ENCODE measurements around the gene EPHA3. TPM values are rescaled to one million over a fixed set of nuclear protein-coding genes. Genes with fewer than 3 reads are reported as not detected.

Gene EPHA3
- total and polyA plus RNA-seq, 2 donors (not counting 1 experiment from before 2014, with no cell fraction given): 0.23 to 0.99 TPM

GRCh38 chr3:89104499-89104898, 2.9 kb upstream of the EPHA3 start:
- Histone ChIP-seq H3K27me3 (ENCODE audit: control insufficient read depth, insufficient read depth, low read length) (no peaks in the 10 kb centered on the region), H3K9ac (ENCODE audit: insufficient read depth, low read length) (no peak overlapping the region), H3K27ac (ENCODE audit: insufficient read depth, low read length) (no peak overlapping the region), H3K4me2 (ENCODE audit: extremely low read depth, insufficient read depth, low read length) (no peak overlapping the region), H3K4me1 (ENCODE audit: control insufficient read depth, extremely low read depth, insufficient read depth, low read length) (no peaks in the 10 kb centered on the region), H3K9me3 (ENCODE audit: control insufficient read depth, insufficient read depth, low read depth, low read length) (no peaks in the 10 kb centered on the region), H4K20me1 (ENCODE audit: control insufficient read depth, extremely low read depth, insufficient read depth, low read length) (no peaks in the 10 kb centered on the region), H3K79me2 (ENCODE audit: control insufficient read depth, insufficient read depth, low read length) (no peaks in the 10 kb centered on the region), H3K4me3 (replicated peaks in 1 of 4; ENCODE audit: control extremely low read depth in 1 of 4, insufficient read depth in 1 of 4, low read depth in 3 of 4, low read length in 4 of 4) (no peak overlapping the region), H2AFZ (ENCODE audit: low read length) (no peak overlapping the region), H3K36me3 (ENCODE audit: control insufficient read depth, insufficient read depth, low read length) (no peaks in the 10 kb centered on the region)
- DNase-seq (ENCODE audit: low read depth in 2 of 2): peak in 1 of 2 donors; percentile 2
- no peak for TF ChIP-seq EZH2 (IDR thresholded peaks at IDR 0.05; ENCODE audit: low read length, missing control alignments)
- TF ChIP-seq CTCF (conservative IDR thresholded peaks at IDR 0.05 in 1 of 2, IDR thresholded peaks at IDR 0.05 in 1 of 2; ENCODE audit: low read depth in 1 of 2, low read length in 2 of 2): no peak

- DNase-seq (ENCODE audit: low read depth in 2 of 2): no peak
- no peak overlapping the region for H3K9ac ChIP-seq (ENCODE audit: insufficient read depth, low read length)
- no peaks in the 10 kb centered on the region for H3K4me1 ChIP-seq (ENCODE audit: control insufficient read depth, extremely low read depth, insufficient read depth, low read length)
- TF ChIP-seq EZH2 (IDR thresholded peaks at IDR 0.05; ENCODE audit: low read length, missing control alignments) (no peak), CTCF (conservative IDR thresholded peaks at IDR 0.05 in 1 of 2, IDR thresholded peaks at IDR 0.05 in 1 of 2; ENCODE audit: low read depth in 1 of 2, low read length in 2 of 2) (no peak)
- H3K4me2 ChIP-seq (ENCODE audit: extremely low read depth, insufficient read depth, low read length): no peak overlapping the region
- no peak overlapping the region for H3K27ac ChIP-seq (ENCODE audit: insufficient read depth, low read length)
- no peak overlapping the region for H3K4me3 ChIP-seq (replicated peaks in 1 of 4; ENCODE audit: control extremely low read depth in 1 of 4, insufficient read depth in 1 of 4, low read depth in 3 of 4, low read length in 4 of 4)
- H2AFZ ChIP-seq (ENCODE audit: low read length): no peak overlapping the region
- H4K20me1 ChIP-seq (ENCODE audit: control insufficient read depth, extremely low read depth, insufficient read depth, low read length): no peaks in the 10 kb centered on the region
- H3K27me3 ChIP-seq (ENCODE audit: control insufficient read depth, insufficient read depth, low read length): no peaks in the 10 kb centered on the region
- no peaks in the 10 kb centered on the region for H3K9me3 ChIP-seq (ENCODE audit: control insufficient read depth, insufficient read depth, low read depth, low read length)
- no peaks in the 10 kb centered on the region for H3K79me2 ChIP-seq (ENCODE audit: control insufficient read depth, insufficient read depth, low read length)
- H3K36me3 ChIP-seq (ENCODE audit: control insufficient read depth, insufficient read depth, low read length): no peaks in the 10 kb centered on the region
Measured at GRCh38 chr3:89105503-89105902, 1.9 kb upstream of the EPHA3 start.

- no peaks in the 10 kb centered on the region for H3K9me3 ChIP-seq (ENCODE audit: control insufficient read depth, insufficient read depth, low read depth, low read length)
- H3K9ac ChIP-seq (ENCODE audit: insufficient read depth, low read length): no peak overlapping the region
- H3K4me3 ChIP-seq (replicated peaks in 1 of 4; ENCODE audit: control extremely low read depth in 1 of 4, insufficient read depth in 1 of 4, low read depth in 3 of 4, low read length in 4 of 4): peak overlapping the region in 3 of 4 experiments; percentile 54 to 82 (median 62)
- no peak for DNase-seq (ENCODE audit: low read depth in 2 of 2)
- peak overlapping the region; percentile 99 for H3K4me2 ChIP-seq (ENCODE audit: extremely low read depth, insufficient read depth, low read length)
- TF ChIP-seq EZH2 (IDR thresholded peaks at IDR 0.05; ENCODE audit: low read length, missing control alignments) (no peak), CTCF (conservative IDR thresholded peaks at IDR 0.05 in 1 of 2, IDR thresholded peaks at IDR 0.05 in 1 of 2; ENCODE audit: low read depth in 1 of 2, low read length in 2 of 2) (no peak)
- H3K27me3 ChIP-seq (ENCODE audit: control insufficient read depth, insufficient read depth, low read length): no peaks in the 10 kb centered on the region
- H3K27ac ChIP-seq (ENCODE audit: insufficient read depth, low read length): no peak overlapping the region
- H2AFZ ChIP-seq (ENCODE audit: low read length): no peak overlapping the region
- H4K20me1 ChIP-seq (ENCODE audit: control insufficient read depth, extremely low read depth, insufficient read depth, low read length): no peaks in the 10 kb centered on the region
- no peaks in the 10 kb centered on the region for H3K36me3 ChIP-seq (ENCODE audit: control insufficient read depth, insufficient read depth, low read length)
- H3K79me2 ChIP-seq (ENCODE audit: control insufficient read depth, insufficient read depth, low read length): no peaks in the 10 kb centered on the region
- H3K4me1 ChIP-seq (ENCODE audit: control insufficient read depth, extremely low read depth, insufficient read depth, low read length): no peaks in the 10 kb centered on the region
Measured at GRCh38 chr3:89108291-89108550, 800 bp downstream of the EPHA3 start.

Data from fibroblast of lung (primary cell).